ENCODE results near the gene UBL4B.

Gene UBL4B

DNA sequence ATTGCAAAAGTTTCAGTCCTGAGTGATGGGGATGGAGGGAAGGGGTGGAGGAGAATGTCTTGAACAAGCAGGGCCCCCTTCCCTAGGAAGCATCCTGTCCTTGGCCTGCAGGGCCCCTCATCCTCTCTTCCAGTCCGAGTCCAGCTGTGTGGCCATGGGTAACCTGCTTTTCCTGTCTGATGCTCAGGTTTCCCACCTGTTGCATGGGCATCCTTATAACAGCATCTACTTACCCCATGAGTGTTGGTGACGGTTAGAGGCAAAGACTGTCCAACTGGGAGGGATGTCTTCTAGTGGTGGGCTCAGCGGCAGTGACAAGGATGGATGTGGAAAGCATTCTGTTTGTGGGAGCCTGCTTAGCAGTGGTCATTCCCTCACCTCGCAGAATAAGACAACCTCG is 1.9 kb downstream of the UBL4B start:
- POLR2A ChIA-PET, result interaction anchor here (1.4 kb wide), 1 partner anchor 10 kb away, joined by 3 read pairs; no protein-coding TSS in a partner anchor
- H3K4me3 ChIP-seq (ENCODE audit: low read depth, low read length), result no peak overlapping the region
- H3K4me1 ChIP-seq (ENCODE audit: control insufficient read depth, insufficient read depth, low read length), result no peaks in the 10 kb centered on the region
- CTCF ChIA-PET, result interaction anchor here (1.1 to 6.6 kb wide), 4 partner anchors 26 to 382 kb away, joined by 4 to 63 read pairs (median 8); no protein-coding TSS in a partner anchor
- no peaks in the 10 kb centered on the region for H3K9me3 ChIP-seq (ENCODE audit: control insufficient read depth, insufficient read depth, low read depth, low read length)
- no peak overlapping the region for H3K27ac ChIP-seq (ENCODE audit: extremely low read depth, low read depth, low read length)
- no peaks in the 10 kb centered on the region for H3K36me3 ChIP-seq (ENCODE audit: control insufficient read depth in 2 of 2, insufficient read depth in 1 of 2, low read length in 2 of 2)
- TF ChIP-seq ZNF354C (tag by site-specific recombination; IDR thresholded peaks at IDR 0.05; ENCODE audit: borderline replicate concordance, low read depth), result no peak
- TF ChIP-seq SCRT1 (tag by site-specific recombination; IDR thresholded peaks at IDR 0.05; ENCODE audit: borderline replicate concordance), result peak; percentile 91
- no peak for TF ChIP-seq SALL2 (tag by site-specific recombination; IDR thresholded peaks at IDR 0.05; ENCODE audit: borderline replicate concordance)
- no peak for TF ChIP-seq ZNF558 (tag by site-specific recombination; IDR thresholded peaks at IDR 0.05)
- peak; percentile 97 for TF ChIP-seq SCRT2 (tag by site-specific recombination; IDR thresholded peaks at IDR 0.05)

DNA sequence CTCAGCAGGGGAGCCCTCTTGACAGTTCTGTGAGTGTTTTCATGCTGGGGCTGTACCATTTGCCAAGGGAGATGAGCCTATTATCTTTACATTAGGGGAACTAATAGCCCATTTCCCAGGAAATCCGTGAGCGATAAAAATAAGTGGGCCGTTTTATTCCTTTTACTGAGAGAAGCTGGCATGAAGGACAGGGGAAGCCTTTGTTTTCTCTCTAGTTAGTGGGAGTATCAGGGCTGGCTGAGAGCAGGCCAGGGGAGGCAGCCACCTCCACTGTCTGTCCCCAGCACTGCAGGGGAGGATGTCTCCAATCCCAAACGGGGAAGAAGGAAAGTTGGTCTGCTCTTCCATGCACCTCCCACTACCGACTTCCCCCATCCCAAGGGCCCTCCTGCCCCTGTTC is 2.5 kb downstream of the UBL4B start:
- peak; percentile 71 for TF ChIP-seq ZIC2 (tag by site-specific recombination; IDR thresholded peaks at IDR 0.05)
- no peak for TF ChIP-seq ZNF138 (tag by site-specific recombination; IDR thresholded peaks at IDR 0.05; ENCODE audit: borderline replicate concordance)
- peak; percentile 96 for TF ChIP-seq ZNF341 (tag by site-specific recombination; IDR thresholded peaks at IDR 0.05; ENCODE audit: low read depth)
- peak; percentile 66 for TF ChIP-seq GLIS1 (tag by site-specific recombination; IDR thresholded peaks at IDR 0.05)
- no peak for TF ChIP-seq ZNF24 (tag by site-specific recombination; IDR thresholded peaks at IDR 0.05)
- no peak for TF ChIP-seq ZNF677 (tag by site-specific recombination; IDR thresholded peaks at IDR 0.05)
- TF ChIP-seq ZFHX2 (tag by site-specific recombination; conservative IDR thresholded peaks at IDR 0.05), result peak; percentile 75
- TF ChIP-seq, protein P1, sequence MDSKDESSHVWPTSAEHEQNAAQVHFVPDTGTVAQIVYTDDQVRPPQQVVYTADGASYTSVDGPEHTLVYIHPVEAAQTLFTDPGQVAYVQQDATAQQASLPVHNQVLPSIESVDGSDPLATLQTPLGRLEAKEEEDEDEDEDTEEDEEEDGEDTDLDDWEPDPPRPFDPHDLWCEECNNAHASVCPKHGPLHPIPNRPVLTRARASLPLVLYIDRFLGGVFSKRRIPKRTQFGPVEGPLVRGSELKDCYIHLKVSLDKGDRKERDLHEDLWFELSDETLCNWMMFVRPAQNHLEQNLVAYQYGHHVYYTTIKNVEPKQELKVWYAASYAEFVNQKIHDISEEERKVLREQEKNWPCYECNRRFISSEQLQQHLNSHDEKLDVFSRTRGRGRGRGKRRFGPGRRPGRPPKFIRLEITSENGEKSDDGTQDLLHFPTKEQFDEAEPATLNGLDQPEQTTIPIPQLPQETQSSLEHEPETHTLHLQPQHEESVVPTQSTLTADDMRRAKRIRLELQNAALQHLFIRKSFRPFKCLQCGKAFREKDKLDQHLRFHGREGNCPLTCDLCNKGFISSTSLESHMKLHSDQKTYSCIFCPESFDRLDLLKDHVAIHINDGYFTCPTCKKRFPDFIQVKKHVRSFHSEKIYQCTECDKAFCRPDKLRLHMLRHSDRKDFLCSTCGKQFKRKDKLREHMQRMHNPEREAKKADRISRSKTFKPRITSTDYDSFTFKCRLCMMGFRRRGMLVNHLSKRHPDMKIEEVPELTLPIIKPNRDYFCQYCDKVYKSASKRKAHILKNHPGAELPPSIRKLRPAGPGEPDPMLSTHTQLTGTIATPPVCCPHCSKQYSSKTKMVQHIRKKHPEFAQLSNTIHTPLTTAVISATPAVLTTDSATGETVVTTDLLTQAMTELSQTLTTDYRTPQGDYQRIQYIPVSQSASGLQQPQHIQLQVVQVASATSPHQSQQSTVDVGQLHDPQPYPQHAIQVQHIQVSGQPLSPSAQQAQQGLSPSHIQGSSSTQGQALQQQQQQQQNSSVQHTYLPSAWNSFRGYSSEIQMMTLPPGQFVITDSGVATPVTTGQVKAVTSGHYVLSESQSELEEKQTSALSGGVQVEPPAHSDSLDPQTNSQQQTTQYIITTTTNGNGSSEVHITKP (tag by site-specific recombination; IDR thresholded peaks at IDR 0.05), result peak; percentile 69
- TF ChIP-seq EGR2 (tag by site-specific recombination; IDR thresholded peaks at IDR 0.05; ENCODE audit: low read depth), result peak; percentile 75
- no peak for TF ChIP-seq TCF7L2 (IDR thresholded peaks at IDR 0.05; ENCODE audit: borderline replicate concordance, low read depth, low read length)
- H3K4me1 ChIP-seq (ENCODE audit: control insufficient read depth, insufficient read depth, low read length), result no peaks in the 10 kb centered on the region
- CTCF ChIA-PET, result interaction anchor here (1.1 to 6.6 kb wide), 8 partner anchors 9 to 381 kb away, joined by 3 to 63 read pairs (median 8); no protein-coding TSS in a partner anchor
- H3K9me3 ChIP-seq (ENCODE audit: control insufficient read depth, insufficient read depth, low read depth, low read length), result no peaks in the 10 kb centered on the region
- no peak overlapping the region for H3K27ac ChIP-seq (ENCODE audit: extremely low read depth, low read depth, low read length)
- no peak overlapping the region for H3K4me3 ChIP-seq (ENCODE audit: low read depth, low read length)
- H3K36me3 ChIP-seq (ENCODE audit: control insufficient read depth in 2 of 2, insufficient read depth in 1 of 2, low read length in 2 of 2), result no peaks in the 10 kb centered on the region
- POLR2A ChIA-PET, result no interaction called here

DNA sequence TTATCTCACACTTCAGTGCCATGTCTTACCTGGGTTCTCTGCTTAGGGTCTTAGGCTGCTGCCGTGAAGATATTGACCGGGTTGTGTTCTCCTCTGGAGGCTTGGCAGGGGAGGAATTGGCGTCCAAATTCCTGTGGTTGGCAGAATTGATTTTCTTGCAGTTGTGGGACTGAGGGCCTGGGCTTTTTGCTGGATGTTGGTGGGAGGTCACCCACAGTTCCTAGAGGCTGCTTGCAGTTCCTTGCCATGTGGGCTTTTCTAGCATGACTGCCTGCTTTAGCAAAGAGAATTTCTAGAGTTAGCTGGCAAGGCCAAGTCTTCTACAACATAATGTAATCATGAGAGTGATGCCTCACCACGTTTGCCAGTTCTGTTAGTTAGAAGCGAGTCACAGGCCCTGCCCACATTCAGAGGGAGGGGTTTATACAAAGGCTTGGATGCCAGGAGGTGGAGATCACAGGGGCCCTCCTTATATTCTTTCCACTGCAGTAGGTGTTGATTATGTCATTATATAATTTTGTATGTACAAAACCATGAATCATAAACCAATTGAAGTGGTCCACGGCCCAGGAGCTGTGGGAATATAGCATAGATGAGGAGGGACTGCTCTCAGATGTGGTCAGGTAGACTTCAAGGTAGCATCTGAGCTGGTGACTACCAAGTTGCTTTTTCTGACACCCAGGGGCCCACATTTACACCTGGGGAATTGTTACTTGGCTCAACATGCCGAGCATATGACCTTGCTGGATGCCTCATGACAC is 6.6 kb downstream of the UBL4B start:
- ChIA-PET CTCF (interaction anchor here (0.6 to 6.6 kb wide), 14 partner anchors 9 to 1281 kb away, joined by 3 to 63 read pairs (median 3); partner anchors contain the start of gene SLC6A17), POLR2A (no interaction called here)
- H3K4me1 ChIP-seq (ENCODE audit: control insufficient read depth, insufficient read depth, low read length), result no peaks in the 10 kb centered on the region
- no peak overlapping the region for H3K27ac ChIP-seq (ENCODE audit: extremely low read depth, low read depth, low read length)
- TF ChIP-seq, protein P2, sequence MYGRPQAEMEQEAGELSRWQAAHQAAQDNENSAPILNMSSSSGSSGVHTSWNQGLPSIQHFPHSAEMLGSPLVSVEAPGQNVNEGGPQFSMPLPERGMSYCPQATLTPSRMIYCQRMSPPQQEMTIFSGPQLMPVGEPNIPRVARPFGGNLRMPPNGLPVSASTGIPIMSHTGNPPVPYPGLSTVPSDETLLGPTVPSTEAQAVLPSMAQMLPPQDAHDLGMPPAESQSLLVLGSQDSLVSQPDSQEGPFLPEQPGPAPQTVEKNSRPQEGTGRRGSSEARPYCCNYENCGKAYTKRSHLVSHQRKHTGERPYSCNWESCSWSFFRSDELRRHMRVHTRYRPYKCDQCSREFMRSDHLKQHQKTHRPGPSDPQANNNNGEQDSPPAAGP (tag by site-specific recombination; IDR thresholded peaks at IDR 0.05), result 0 out of 2 replicates have a peak, but pooled peaks have one; percentile 10
- TF ChIP-seq SP7 (tag by site-specific recombination; IDR thresholded peaks at IDR 0.05) (no peak), ZFHX2 (tag by site-specific recombination; conservative IDR thresholded peaks at IDR 0.05) (peak; percentile 31), ZNF266 (tag by site-specific recombination; IDR thresholded peaks at IDR 0.05; ENCODE audit: low read depth) (no peak), EGR2 (tag by site-specific recombination; IDR thresholded peaks at IDR 0.05; ENCODE audit: low read depth) (peak; percentile 45), KLF8 (tag by site-specific recombination; IDR thresholded peaks at IDR 0.05) (no peak), ZNF544 (tag by site-specific recombination; IDR thresholded peaks at IDR 0.05) (no peak), ZNF184 (tag by site-specific recombination; IDR thresholded peaks at IDR 0.05) (no peak), ZSCAN23 (tag by site-specific recombination; IDR thresholded peaks at IDR 0.05) (no peak), ZXDB (tag by site-specific recombination; IDR thresholded peaks at IDR 0.05) (no peak)
- TF ChIP-seq, protein P3, sequence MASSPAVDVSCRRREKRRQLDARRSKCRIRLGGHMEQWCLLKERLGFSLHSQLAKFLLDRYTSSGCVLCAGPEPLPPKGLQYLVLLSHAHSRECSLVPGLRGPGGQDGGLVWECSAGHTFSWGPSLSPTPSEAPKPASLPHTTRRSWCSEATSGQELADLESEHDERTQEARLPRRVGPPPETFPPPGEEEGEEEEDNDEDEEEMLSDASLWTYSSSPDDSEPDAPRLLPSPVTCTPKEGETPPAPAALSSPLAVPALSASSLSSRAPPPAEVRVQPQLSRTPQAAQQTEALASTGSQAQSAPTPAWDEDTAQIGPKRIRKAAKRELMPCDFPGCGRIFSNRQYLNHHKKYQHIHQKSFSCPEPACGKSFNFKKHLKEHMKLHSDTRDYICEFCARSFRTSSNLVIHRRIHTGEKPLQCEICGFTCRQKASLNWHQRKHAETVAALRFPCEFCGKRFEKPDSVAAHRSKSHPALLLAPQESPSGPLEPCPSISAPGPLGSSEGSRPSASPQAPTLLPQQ (tag by site-specific recombination; IDR thresholded peaks at IDR 0.05), result no peak
- H3K9me3 ChIP-seq (ENCODE audit: control insufficient read depth, insufficient read depth, low read depth, low read length), result no peaks in the 10 kb centered on the region
- no peak overlapping the region for H3K4me3 ChIP-seq (ENCODE audit: low read depth, low read length)
- H3K36me3 ChIP-seq (ENCODE audit: control insufficient read depth in 2 of 2, insufficient read depth in 1 of 2, low read length in 2 of 2), result no peaks in the 10 kb centered on the region

Measured in HEK293 (cell line).